Measurements from ENCODE around the gene CCDC88C.

Gene CCDC88C

GRCh38 chr14:91342206-91342760 is 75.3 kb downstream of the CCDC88C start:
- no peak for DNase-seq

- no peak for DNase-seq
Observed at GRCh38 chr14:91341751-91342154, 75.9 kb downstream of the CCDC88C start.

- no peak for DNase-seq
Observed at GRCh38 chr14:91341334-91341733, 76.3 kb downstream of the CCDC88C start.

GRCh38 chr14:91339671-91340369 is 77.8 kb downstream of the CCDC88C start:
- no peak for DNase-seq

- no peak for DNase-seq
Observed at GRCh38 chr14:91339076-91339475, 78.5 kb downstream of the CCDC88C start.

- DNase-seq: no peak
Observed at GRCh38 chr14:91338379-91338778, 79.2 kb downstream of the CCDC88C start.

GRCh38 chr14:91337699-91338335 is 79.8 kb downstream of the CCDC88C start:
- no peak for DNase-seq

GRCh38 chr14:91336093-91336450 is 81.5 kb downstream of the CCDC88C start:
- no peak for DNase-seq

GRCh38 chr14:91335191-91336092 is 82.2 kb downstream of the CCDC88C start:
- DNase-seq: no peak

- DNase-seq: no peak
Observed at GRCh38 chr14:91333650-91334039, 84.0 kb downstream of the CCDC88C start.

GRCh38 chr14:91332986-91333649 is 84.5 kb downstream of the CCDC88C start:
- no peak for DNase-seq

GRCh38 chr14:91332171-91332985 is 85.2 kb downstream of the CCDC88C start:
- no peak for DNase-seq

- DNase-seq: no peak
Observed at GRCh38 chr14:91331721-91332120, 85.9 kb downstream of the CCDC88C start.

- DNase-seq: no peak
Observed at GRCh38 chr14:91330856-91331255, 86.8 kb downstream of the CCDC88C start.

- DNase-seq: no peak
Observed at GRCh38 chr14:91330096-91330696, 87.4 kb downstream of the CCDC88C start.

- DNase-seq: no peak
Observed at GRCh38 chr14:91329486-91330014, 88.1 kb downstream of the CCDC88C start.

GRCh38 chr14:91328313-91329050 is 89.1 kb downstream of the CCDC88C start:
- DNase-seq: no peak

- DNase-seq: no peak
Observed at GRCh38 chr14:91327661-91328312, 89.8 kb downstream of the CCDC88C start.

- no peak for DNase-seq
Observed at GRCh38 chr14:91327250-91327595, 90.4 kb downstream of the CCDC88C start.
